ENCODE data around the gene USP27X.

USP27X gene

DNA sequence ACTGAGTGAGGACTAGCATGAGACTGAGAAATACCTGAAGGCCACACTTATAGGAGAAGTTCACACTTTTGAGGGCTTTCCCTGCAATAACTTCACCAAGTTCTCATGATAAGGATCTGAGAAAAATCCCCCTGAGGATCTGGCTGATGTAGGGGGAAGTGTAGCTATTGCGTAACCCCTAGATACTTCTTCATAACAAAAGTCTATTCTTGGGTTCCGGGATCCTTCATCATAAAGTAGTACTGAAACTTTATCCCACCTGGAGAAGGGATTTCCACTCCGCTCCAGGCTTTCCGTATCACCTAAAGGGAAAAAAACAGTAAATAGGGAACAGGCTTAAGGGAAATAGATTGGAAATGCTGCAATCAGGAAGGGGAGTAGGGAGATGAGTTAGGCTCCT, 13.3 kb downstream of the USP27X start:
- H3K27me3 ChIP-seq (ENCODE audit: insufficient read depth, low read depth, severe bottlenecking), result peaks cover 21% of the 10 kb centered on the region
- TF ChIP-seq, protein P1, sequence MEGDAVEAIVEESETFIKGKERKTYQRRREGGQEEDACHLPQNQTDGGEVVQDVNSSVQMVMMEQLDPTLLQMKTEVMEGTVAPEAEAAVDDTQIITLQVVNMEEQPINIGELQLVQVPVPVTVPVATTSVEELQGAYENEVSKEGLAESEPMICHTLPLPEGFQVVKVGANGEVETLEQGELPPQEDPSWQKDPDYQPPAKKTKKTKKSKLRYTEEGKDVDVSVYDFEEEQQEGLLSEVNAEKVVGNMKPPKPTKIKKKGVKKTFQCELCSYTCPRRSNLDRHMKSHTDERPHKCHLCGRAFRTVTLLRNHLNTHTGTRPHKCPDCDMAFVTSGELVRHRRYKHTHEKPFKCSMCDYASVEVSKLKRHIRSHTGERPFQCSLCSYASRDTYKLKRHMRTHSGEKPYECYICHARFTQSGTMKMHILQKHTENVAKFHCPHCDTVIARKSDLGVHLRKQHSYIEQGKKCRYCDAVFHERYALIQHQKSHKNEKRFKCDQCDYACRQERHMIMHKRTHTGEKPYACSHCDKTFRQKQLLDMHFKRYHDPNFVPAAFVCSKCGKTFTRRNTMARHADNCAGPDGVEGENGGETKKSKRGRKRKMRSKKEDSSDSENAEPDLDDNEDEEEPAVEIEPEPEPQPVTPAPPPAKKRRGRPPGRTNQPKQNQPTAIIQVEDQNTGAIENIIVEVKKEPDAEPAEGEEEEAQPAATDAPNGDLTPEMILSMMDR (IDR thresholded peaks at IDR 0.05; ENCODE audit: low read depth, low read length), result no peak
- no peak overlapping the region for H3K27ac ChIP-seq
- DNase-seq, result no peak
- H3K4me3 ChIP-seq (ENCODE audit: low read depth, low read length), result no peak overlapping the region
- H3K9me3 ChIP-seq (ENCODE audit: severe bottlenecking), result no peaks in the 10 kb centered on the region
- no peaks in the 10 kb centered on the region for H3K36me3 ChIP-seq

DNA sequence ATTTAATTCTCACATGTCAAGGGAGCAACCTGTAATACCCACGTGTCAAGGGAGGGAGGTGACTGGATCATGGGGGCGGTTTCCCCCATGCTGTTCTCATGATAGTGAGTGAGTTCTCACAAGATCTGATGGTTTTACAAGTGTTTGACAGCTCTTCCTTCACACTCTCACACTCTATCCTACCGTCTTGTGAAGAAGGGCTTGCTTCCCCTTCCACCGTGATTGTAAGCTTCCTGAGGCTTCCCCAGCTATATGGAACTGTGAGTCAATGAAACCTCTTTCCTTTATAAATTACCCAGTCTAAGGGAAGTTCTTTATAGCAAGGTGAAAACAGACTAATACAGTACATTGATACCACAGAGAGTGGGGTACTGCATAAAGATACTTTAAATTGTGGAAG, 17.7 kb downstream of the USP27X start:
- Histone ChIP-seq H3K9me3 (ENCODE audit: severe bottlenecking) (peaks cover 2% of the 10 kb centered on the region), H3K27me3 (ENCODE audit: insufficient read depth, low read depth, severe bottlenecking) (peaks cover 28% of the 10 kb centered on the region), H3K4me3 (ENCODE audit: low read depth, low read length) (no peak overlapping the region), H3K27ac (no peak overlapping the region), H3K36me3 (no peaks in the 10 kb centered on the region)
- TF ChIP-seq, protein P1 (IDR thresholded peaks at IDR 0.05; ENCODE audit: low read depth, low read length), result no peak
- no peak for DNase-seq

DNA sequence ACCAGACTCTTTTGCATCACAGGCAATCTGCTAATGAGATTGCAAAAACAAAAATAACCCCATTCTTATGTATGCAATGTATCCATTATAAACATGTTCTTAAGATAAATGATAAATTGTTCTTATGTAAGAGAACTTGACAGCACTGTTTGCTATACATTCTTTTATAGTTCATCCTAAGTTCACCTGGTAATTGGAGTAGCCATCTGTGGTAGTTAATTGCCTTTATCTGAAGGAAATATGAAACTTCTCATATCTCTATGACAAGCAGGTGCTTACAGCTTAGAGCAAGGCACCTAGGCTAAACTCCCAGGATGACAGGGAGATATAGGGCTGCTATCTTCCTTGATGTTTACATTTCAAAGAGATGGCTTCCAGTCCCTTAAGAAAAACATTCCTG, 21.8 kb downstream of the USP27X start:
- peaks cover 2% of the 10 kb centered on the region for H3K9me3 ChIP-seq (ENCODE audit: severe bottlenecking)
- no peak overlapping the region for H3K4me3 ChIP-seq (ENCODE audit: low read depth, low read length)
- H3K27me3 ChIP-seq (ENCODE audit: insufficient read depth, low read depth, severe bottlenecking), result peaks cover 17% of the 10 kb centered on the region
- no peaks in the 10 kb centered on the region for H3K36me3 ChIP-seq
- no peak for DNase-seq
- TF ChIP-seq, protein P1 (IDR thresholded peaks at IDR 0.05; ENCODE audit: low read depth, low read length), result no peak
- H3K27ac ChIP-seq, result no peak overlapping the region

DNA sequence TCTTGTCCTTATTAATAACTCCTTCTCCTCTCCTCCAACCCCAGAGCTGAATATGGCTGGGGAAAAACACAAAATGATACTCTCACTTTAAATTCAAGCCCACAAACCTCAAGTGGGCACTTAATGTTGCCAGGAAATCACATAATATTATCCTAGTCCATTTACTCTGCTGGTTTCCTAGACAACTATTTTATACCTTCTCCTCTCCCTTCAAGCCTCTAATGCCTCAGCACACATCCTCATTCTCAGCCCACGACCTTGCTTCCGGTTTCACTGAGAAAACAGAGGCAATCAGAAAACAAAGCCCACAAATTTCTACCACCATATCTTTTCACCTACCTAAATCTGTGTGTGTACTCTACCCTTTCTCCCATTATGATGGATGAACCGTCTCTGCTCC, 31.1 kb downstream of the USP27X start:
- H3K27me3 ChIP-seq (ENCODE audit: insufficient read depth, low read depth, severe bottlenecking), result peaks cover 32% of the 10 kb centered on the region
- H3K9me3 ChIP-seq (ENCODE audit: severe bottlenecking), result no peaks in the 10 kb centered on the region

DNA sequence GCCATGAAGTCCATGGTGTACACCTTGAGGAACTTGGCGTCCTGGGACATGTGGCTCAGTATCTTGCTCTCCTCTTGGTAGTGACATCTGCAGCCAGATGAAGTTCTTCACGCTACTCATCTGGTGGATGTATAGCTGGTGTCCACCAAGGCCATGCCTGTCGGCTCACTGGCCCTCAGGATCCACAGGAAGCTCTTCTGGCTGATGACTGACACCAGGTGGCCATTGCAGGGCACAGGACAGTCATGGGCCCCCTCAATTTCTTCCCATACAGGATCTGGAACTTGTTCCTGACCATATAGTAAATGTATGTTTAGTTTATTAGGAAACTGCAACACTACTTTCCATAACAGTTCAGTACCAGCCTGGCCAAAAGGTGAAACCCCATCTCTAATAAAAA, 32.8 kb downstream of the USP27X start:
- no peak for DNase-seq
- H3K36me3 ChIP-seq, result no peaks in the 10 kb centered on the region
- peaks cover 32% of the 10 kb centered on the region for H3K27me3 ChIP-seq (ENCODE audit: insufficient read depth, low read depth, severe bottlenecking)
- no peak overlapping the region for H3K27ac ChIP-seq
- H3K9me3 ChIP-seq (ENCODE audit: severe bottlenecking), result no peaks in the 10 kb centered on the region
- H3K4me3 ChIP-seq (ENCODE audit: low read depth, low read length), result no peak overlapping the region
- TF ChIP-seq, protein P1 (IDR thresholded peaks at IDR 0.05; ENCODE audit: low read depth, low read length), result peak; percentile 20; the same call in 1 of the 2 replicates

More for the DNA sequence above, 31.1 kb downstream of the USP27X start:
- TF ChIP-seq, protein P1 (IDR thresholded peaks at IDR 0.05; ENCODE audit: low read depth, low read length), result no peak
- no peak overlapping the region for H3K4me3 ChIP-seq (ENCODE audit: low read depth, low read length)
- no peak overlapping the region for H3K27ac ChIP-seq
- no peak for DNase-seq
- no peaks in the 10 kb centered on the region for H3K36me3 ChIP-seq

DNA sequence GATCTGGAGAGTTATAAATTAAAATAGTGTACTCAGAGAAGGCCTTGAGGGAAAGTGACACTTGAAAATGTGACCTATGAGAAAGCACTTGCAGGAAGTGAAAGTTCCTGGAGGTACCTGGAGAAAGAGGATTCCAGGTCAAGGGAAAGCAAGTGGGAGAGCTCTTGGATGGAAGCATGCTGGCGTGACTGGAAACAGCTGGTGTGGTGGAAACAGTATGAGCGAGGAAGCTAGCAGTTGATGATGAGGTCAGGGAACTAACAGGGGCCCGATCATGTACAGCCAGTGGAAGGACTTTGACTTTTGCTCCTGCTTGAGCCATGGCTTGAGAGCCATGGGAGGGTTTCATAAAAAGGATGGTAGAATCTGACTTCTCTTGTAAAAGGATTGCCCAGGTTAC, 33.6 kb downstream of the USP27X start:
- Histone ChIP-seq H3K27me3 (ENCODE audit: insufficient read depth, low read depth, severe bottlenecking) (peaks cover 28% of the 10 kb centered on the region), H3K4me3 (ENCODE audit: low read depth, low read length) (no peak overlapping the region), H3K9me3 (ENCODE audit: severe bottlenecking) (no peaks in the 10 kb centered on the region), H3K27ac (no peak overlapping the region), H3K36me3 (no peaks in the 10 kb centered on the region)
- no peak for DNase-seq
- TF ChIP-seq, protein P1 (IDR thresholded peaks at IDR 0.05; ENCODE audit: low read depth, low read length), result no peak
